Thyroid gland (tissue), 4 donors: ENCODE results near the gene HDAC9.

Source experiments
- CTCF ChIP-seq, 6 experiments: fragments of 200-600 bp in 3 of 6; fragments of 450-650 bp in 3 of 6; sonication (generic) in 3 of 6; IDR thresholded peaks; one replicate each; pipeline ENCODE4 v1.5.1; 2016 to 2019; ENCODE audit warnings: antibody characterized with exemption in 6 of 6, mild to moderate bottlenecking in 2 of 6, inconsistent platforms in 1 of 6, moderate library complexity in 1 of 6
- POLR2A ChIP-seq, 2 donors: fragments of 450-650 bp; IDR thresholded peaks; one replicate each; pipeline ENCODE4 v1.6.1; 2017; ENCODE audit warnings: antibody characterized with exemption in 2 of 2, mild to moderate bottlenecking in 2 of 2, moderate library complexity in 1 of 2

GRCh38 chr7:18872344-18872743, 376.8 kb downstream of the HDAC9 start:
- TF ChIP-seq CTCF (IDR thresholded peaks at IDR 0.05) (no peak), POLR2A (IDR thresholded peaks at IDR 0.05) (no peak)
